ENCODE measurements around the gene PFKM. TPM values are rescaled to one million over a fixed set of nuclear protein-coding genes. Genes with fewer than 3 reads are reported as not detected.

Gene PFKM
- total and polyA plus RNA-seq, 9 of the 15 experiments (the other 6 are each of a cell fraction or from before 2014, with no cell fraction given), result 16.5 to 39.9 (median 31.7) TPM

GRCh38 chr12:48165089-48165981 is 46.2 kb downstream of the PFKM start (continued):
- TF ChIP-seq STAT5A (IDR thresholded peaks at IDR 0.05; ENCODE audit: borderline replicate concordance, low read length), result no peak
- no peak for TF ChIP-seq MLLT1 (IDR thresholded peaks at IDR 0.05)
- TF ChIP-seq TFAP4 (CRISPR knock-in tag; IDR thresholded peaks at IDR 0.05; ENCODE audit: borderline replicate concordance), result no peak
- TF ChIP-seq ARNT (IDR thresholded peaks at IDR 0.05), result peak in 1 of 2 experiments; percentile 29; a peak in 1 of 4 replicates
- peak; percentile 38; the same call in 1 of the 2 replicates for TF ChIP-seq ZNF24 (IDR thresholded peaks at IDR 0.05)
- TF ChIP-seq SETDB1 (IDR thresholded peaks at IDR 0.05; ENCODE audit: low read length), result no peak
- TF ChIP-seq CTCF (IDR thresholded peaks at IDR 0.05 in 2 of 3, conservative IDR thresholded peaks at IDR 0.05 in 1 of 3; ENCODE audit: insufficient read depth in 2 of 3, low read depth in 1 of 3, low read length in 3 of 3), result peak; percentile 72 to 92 (median 85)
- no peak for TF ChIP-seq HBP1 (CRISPR knock-in tag; IDR thresholded peaks at IDR 0.05)
- no peak for TF ChIP-seq ZNF609 (CRISPR knock-in tag; IDR thresholded peaks at IDR 0.05; ENCODE audit: borderline replicate concordance)
- peak; percentile 86 for TF ChIP-seq DEAF1 (CRISPR knock-in tag; IDR thresholded peaks at IDR 0.05)
- TF ChIP-seq HNRNPUL1 (IDR thresholded peaks at IDR 0.05; ENCODE audit: low read length), result no peak
